H1 (cell line): ENCODE measurements around the gene LIPC. TPM values are rescaled to one million over a fixed set of nuclear protein-coding genes. Genes with fewer than 3 reads are reported as not detected.

Experiments
- CTCF ChIA-PET: fragments of 300-600 bp; sonication (Branson Sonifier 250); formaldehyde crosslinking; loops from one replicate; lab custom pipeline; 2021; ENCODE audit not compliant: partially characterized antibody; lab: Charles Lee
- POLR2A ChIA-PET: fragments of 300-600 bp; sonication (Branson Sonifier 250); formaldehyde crosslinking; loops from one replicate; lab custom pipeline; 2021; ENCODE audit warnings: inconsistent platforms; ENCODE audit not compliant: partially characterized antibody; lab: Charles Lee
- DNase-seq, 2 experiments: peaks; one replicate each; pipeline versions ENCODE4 v3.0.0 to v3.0.0-alpha.2; 2010 to 2022; ENCODE audit warnings: low spot score in 2 of 2, low read depth in 1 of 2, mixed read lengths in 1 of 2
- FAIRE-seq: peaks from 2 replicates; lab custom pipeline; 2011; peaks lifted over from hg19 to GRCh38; lab: Jason Lieb, UNC
- H2AFZ ChIP-seq: 2 replicates; pipeline ENCODE4 v1.8.1; 2012; ENCODE audit warnings: low read length, inconsistent platforms
- H2AK5ac ChIP-seq: 2 replicates; pipeline ENCODE4 v1.6.1; 2013; ENCODE audit warnings: low read depth, low read length
- H2BK120ac ChIP-seq: replicated peaks from 2 replicates; pipeline ENCODE3; 2013; ENCODE audit warnings: low read depth, low read length, inconsistent platforms
- H2BK12ac ChIP-seq: 2 replicates; pipeline ENCODE4 v1.6.1; 2013; ENCODE audit warnings: low read depth, low read length
- H2BK15ac ChIP-seq: 2 replicates; pipeline ENCODE4 v1.6.1; 2013; ENCODE audit warnings: low read length
- H2BK20ac ChIP-seq: 2 replicates; pipeline ENCODE4 v1.6.1; 2013; ENCODE audit warnings: low read length
- H2BK5ac ChIP-seq: 2 replicates; pipeline ENCODE4 v1.6.1; 2013; ENCODE audit warnings: low read depth, low read length
- H3K14ac ChIP-seq: 2 replicates; pipeline ENCODE4 v1.6.1; 2013; ENCODE audit warnings: inconsistent platforms; ENCODE audit not compliant: insufficient read length
- H3K18ac ChIP-seq: 2 replicates; pipeline ENCODE4 v1.6.1; 2013; ENCODE audit warnings: low read length; ENCODE audit errors: extremely low read depth
- H3K23ac ChIP-seq: 2 replicates; pipeline ENCODE4 v1.6.1; 2013; ENCODE audit warnings: inconsistent platforms; ENCODE audit not compliant: insufficient read length
- H3K23me2 ChIP-seq: 2 replicates; pipeline ENCODE4 v1.6.1; 2013; ENCODE audit warnings: low read depth, low read length
- H3K27ac ChIP-seq: 2 replicates; pipeline ENCODE4 v1.6.1; 2011; ENCODE audit warnings: low read depth, low read length, inconsistent platforms
- H3K27me3 ChIP-seq, 4 experiments: replicated peaks in 1 of 4; 1 replicate in 1 of 4; 2 replicates in 3 of 4; pipeline versions ENCODE4 v1.6.1 to v1.8.1; 2011 to 2013; ENCODE audit warnings: low read length in 3 of 4, mild to moderate bottlenecking in 3 of 4, inconsistent platforms in 2 of 4, mixed read lengths in 2 of 4, moderate library complexity in 1 of 4; ENCODE audit not compliant: control insufficient read depth in 3 of 4, insufficient read depth in 3 of 4; ENCODE audit errors: extremely low read depth in 1 of 4
- H3K36me3 ChIP-seq, 4 experiments: 2 replicates each; pipeline versions ENCODE4 v1.6.1 to v1.8.1; 2011 to 2013; ENCODE audit warnings: mild to moderate bottlenecking in 4 of 4, low read length in 3 of 4, moderate library complexity in 2 of 4, control low read depth in 1 of 4, inconsistent platforms in 1 of 4; ENCODE audit not compliant: insufficient read depth in 4 of 4, control insufficient read depth in 2 of 4
- H3K4ac ChIP-seq: replicated peaks from 2 replicates; pipeline ENCODE3; 2013; ENCODE audit warnings: low read length, low read depth, mixed read lengths, inconsistent platforms; ENCODE audit not compliant: insufficient read length
- H3K4me1 ChIP-seq, 4 experiments: replicated peaks in 1 of 4; 1 replicate in 1 of 4; 2 replicates in 3 of 4; pipeline versions ENCODE4 v1.6.1 to v1.8.1; 2011 to 2013; ENCODE audit warnings: low read length in 3 of 4, inconsistent platforms in 2 of 4, mixed read lengths in 1 of 4; ENCODE audit not compliant: insufficient read depth in 4 of 4, control insufficient read depth in 3 of 4
- H3K4me2 ChIP-seq, 2 experiments: 2 replicates each; pipeline versions ENCODE4 v1.6.1 to v1.8.1; 2011 to 2013; ENCODE audit warnings: low read depth in 2 of 2, low read length in 2 of 2, control low read depth in 1 of 2, inconsistent platforms in 1 of 2, mild to moderate bottlenecking in 1 of 2; ENCODE audit not compliant: insufficient read depth in 1 of 2
- H3K4me3 ChIP-seq, 4 experiments: fragments of 200-600, 300-600 bp in 1 of 4; sonication (generic), shearing (Covaris generic), sonication (Bioruptor Twin) in 1 of 4; 2 replicates each; pipeline versions ENCODE4 v1.5.1 to v1.8.1; 2011 to 2016; ENCODE audit warnings: low read length in 4 of 4, low read depth in 3 of 4, control low read depth in 2 of 4, inconsistent platforms in 2 of 4, mild to moderate bottlenecking in 2 of 4, mixed read lengths in 1 of 4, moderate library complexity in 1 of 4; ENCODE audit not compliant: insufficient read depth in 2 of 4; ENCODE audit errors: extremely low read depth in 1 of 4
- H3K56ac ChIP-seq: replicated peaks from 2 replicates; pipeline ENCODE3; 2013; ENCODE audit warnings: low read depth, mild to moderate bottlenecking, mixed read lengths, low read length, inconsistent platforms; ENCODE audit not compliant: insufficient read length
- H3K79me1 ChIP-seq: 2 replicates; pipeline ENCODE4 v1.6.1; 2013; ENCODE audit warnings: low read depth, low read length, control low read depth
- H3K79me2 ChIP-seq, 2 experiments: 2 replicates each; pipeline versions ENCODE4 v1.6.1 to v1.8.1; 2012 to 2013; ENCODE audit warnings: low read length in 2 of 2, mild to moderate bottlenecking in 2 of 2, inconsistent platforms in 1 of 2; ENCODE audit not compliant: insufficient read depth in 2 of 2, control insufficient read depth in 1 of 2
- H3K9ac ChIP-seq, 4 experiments: replicated peaks in 1 of 4; 1 replicate in 1 of 4; 2 replicates in 3 of 4; pipeline versions ENCODE4 v1.6.1 to v1.8.1; 2011 to 2013; ENCODE audit warnings: low read depth in 3 of 4, low read length in 3 of 4, control low read depth in 2 of 4, mild to moderate bottlenecking in 2 of 4, moderate library complexity in 2 of 4, inconsistent platforms in 1 of 4; ENCODE audit errors: extremely low read depth in 1 of 4
- H3K9me3 ChIP-seq, 2 experiments: 2 replicates each; pipeline versions ENCODE4 v1.6.1 to v1.8.1; 2012 to 2013; ENCODE audit warnings: mild to moderate bottlenecking in 2 of 2, moderate library complexity in 2 of 2, control low read depth in 1 of 2, inconsistent platforms in 1 of 2, low read depth in 1 of 2, low read length in 1 of 2, mixed read lengths in 1 of 2; ENCODE audit not compliant: insufficient read depth in 2 of 2
- H4K20me1 ChIP-seq, 2 experiments: replicated peaks in 1 of 2; 2 replicates each; pipeline versions ENCODE3 to v1.8.1; 2011 to 2013; ENCODE audit warnings: inconsistent platforms in 2 of 2, low read length in 2 of 2, mild to moderate bottlenecking in 1 of 2; ENCODE audit not compliant: insufficient read depth in 2 of 2, control insufficient read depth in 1 of 2
- H4K5ac ChIP-seq: 2 replicates; pipeline ENCODE4 v1.6.1; 2013; ENCODE audit warnings: low read length, low read depth, mixed read lengths, inconsistent platforms; ENCODE audit not compliant: insufficient read length
- H4K8ac ChIP-seq: 2 replicates; pipeline ENCODE4 v1.8.0; 2013; ENCODE audit warnings: mild to moderate bottlenecking, moderate library complexity, low read length, inconsistent platforms; ENCODE audit not compliant: insufficient read depth; ENCODE audit errors: extremely low read depth
- H4K91ac ChIP-seq: replicated peaks from 2 replicates; pipeline ENCODE3; 2013; ENCODE audit warnings: low read length, mixed read lengths, inconsistent platforms; ENCODE audit not compliant: insufficient read length
- BACH1 ChIP-seq: IDR thresholded peaks from 2 replicates; pipeline ENCODE4 v1.6.1; 2012; ENCODE audit warnings: low read length, improper control_type of control experiment
- BRCA1 ChIP-seq: IDR thresholded peaks from 2 replicates; pipeline ENCODE4 v1.6.1; 2012; ENCODE audit warnings: low read depth, low read length, improper control_type of control experiment
- EP300 ChIP-seq, 2 experiments: IDR thresholded peaks; 1 replicate in 1 of 2; 2 replicates in 1 of 2; pipeline ENCODE4 v1.6.1; 2011 to 2012; ENCODE audit warnings: low read depth in 2 of 2, low read length in 2 of 2, mild to moderate bottlenecking in 2 of 2, borderline replicate concordance in 1 of 2, inconsistent platforms in 1 of 2, moderate library complexity in 1 of 2
- FOSL1 ChIP-seq: IDR thresholded peaks from 2 replicates; pipeline ENCODE4 v1.6.1; 2011; ENCODE audit warnings: mild to moderate bottlenecking, low read depth, low read length, moderate library complexity; ENCODE audit not compliant: insufficient read depth
- JUND ChIP-seq: IDR thresholded peaks from 2 replicates; pipeline ENCODE4 v1.6.1; 2011; ENCODE audit warnings: mild to moderate bottlenecking, improper control_type of control experiment, low read length
- MAFK ChIP-seq: IDR thresholded peaks from 2 replicates; pipeline ENCODE4 v1.6.1; 2012; ENCODE audit warnings: low read depth, mild to moderate bottlenecking, improper control_type of control experiment, low read length
- NRF1 ChIP-seq: IDR thresholded peaks from 2 replicates; pipeline ENCODE4 v1.6.1; 2011; ENCODE audit warnings: mild to moderate bottlenecking, low read depth, low read length, improper control_type of control experiment
- POLR2A ChIP-seq, 2 experiments: IDR thresholded peaks; 1 replicate in 1 of 2; 2 replicates in 1 of 2; pipeline ENCODE4 v1.6.1; 2011; ENCODE audit warnings: low read depth in 2 of 2, low read length in 2 of 2, mild to moderate bottlenecking in 2 of 2; ENCODE audit errors: control extremely low read depth in 1 of 2
- POLR2AphosphoS5 ChIP-seq: IDR thresholded peaks from 2 replicates; pipeline ENCODE4 v1.6.1; 2011; ENCODE audit warnings: low read depth, low read length
- POU5F1 ChIP-seq: IDR thresholded peaks from 2 replicates; pipeline ENCODE4 v1.6.1; 2011; ENCODE audit warnings: low read depth, mild to moderate bottlenecking, low read length, moderate library complexity
- RAD21 ChIP-seq, 2 experiments: IDR thresholded peaks in 1 of 2; conservative IDR thresholded peaks in 1 of 2; 2 replicates each; pipeline ENCODE4 v1.6.1; 2011; ENCODE audit warnings: low read depth in 2 of 2, low read length in 2 of 2, improper control_type of control experiment in 1 of 2, inconsistent platforms in 1 of 2, mild to moderate bottlenecking in 1 of 2, moderate library complexity in 1 of 2
- RNF2 ChIP-seq: fragments of 200-900, 300-1000 bp; sonication (generic); IDR thresholded peaks from 2 replicates; pipeline ENCODE4 v1.7.1; 2016; ENCODE audit warnings: borderline replicate concordance, low read depth, mild to moderate bottlenecking, antibody characterized with exemption, low read length; ENCODE audit not compliant: poor library complexity, severe bottlenecking; ENCODE audit errors: missing control alignments
- SIRT6 ChIP-seq: IDR thresholded peaks from one replicate; pipeline ENCODE4 v1.7.1; 2012; ENCODE audit warnings: low read length, inconsistent platforms
- SIX5 ChIP-seq: IDR thresholded peaks from 2 replicates; pipeline ENCODE4 v1.6.1; 2011; ENCODE audit warnings: mild to moderate bottlenecking, low read depth, low read length
- SUZ12 ChIP-seq: fragments of 200-600 bp; sonication (generic); IDR thresholded peaks from 2 replicates; pipeline ENCODE4 v1.6.1; 2012; ENCODE audit warnings: mild to moderate bottlenecking, inconsistent platforms, low read length, moderate library complexity, mixed read lengths
- WGBS, 2 experiments: shearing (Covaris generic) in 1 of 2; methylation state at CpG; one replicate each; pipeline versions ENCODE4 v1.1.6 to v1.1.7; 2013 to 2015; ENCODE audit warnings: low lambda C conversion rate in 2 of 2, mixed read lengths in 2 of 2, inconsistent platforms in 1 of 2, low coverage in 1 of 2, missing lambda C conversion rate in 1 of 2; ENCODE audit not compliant: insufficient replicate concordance in 2 of 2, insufficient coverage in 1 of 2, insufficient read length in 1 of 2; ENCODE audit errors: extremely low coverage in 1 of 2, missing lambda C conversion rate in 1 of 2; 5-methylcytosine and 5-hydroxymethylcytosine counted together
- polyA plus RNA-seq, 7 experiments: library from polyadenylated mRNA; depleted of rRNA in 3 of 7; stranded (reverse) in 5 of 7; unstranded in 2 of 7; fragments of >200 nt in 5 of 7; fragments of 200-250 nt in 2 of 7; gene quantifications; 1 replicate in 5 of 7; 2 replicates in 1 of 7; 4 replicates in 1 of 7; pipeline versions ENCODE4 v1.2.1 to v1.2.3, GENCODE V29; 2011 to 2013; ENCODE audit warnings: missing spikeins in 2 of 7, mixed read lengths in 2 of 7
- total RNA-seq: library from RNA; stranded (reverse); fragmentation: NEBNext Ultra II Directional; extraction: Animal tissue kit (Norgen Biotek cat#: 25700); gene quantifications from 2 replicates; pipeline ENCODE4 v1.2.1, GENCODE V29; 2021

LIPC gene
- total and polyA plus RNA-seq, 2 of the 8 experiments (the other 6 are each of a cell fraction or from before 2014, with no cell fraction given) = not detected

GRCh38 chr15:58452775-58453174 lies 21.0 kb downstream of the LIPC start:
- Histone ChIP-seq H3K4me1 (no peaks in the 10 kb centered on the region), H2AFZ (no peak overlapping the region), H3K79me1 (no peaks in the 10 kb centered on the region), H4K8ac (no peak overlapping the region), H3K4ac (no peak overlapping the region), H2BK20ac (no peak overlapping the region), H3K27me3 (no peaks in the 10 kb centered on the region), H2BK12ac (no peak overlapping the region), H3K36me3 (no peaks in the 10 kb centered on the region), H3K79me2 (no peaks in the 10 kb centered on the region), H3K4me2 (no peak overlapping the region), H2BK5ac (no peak overlapping the region), H4K20me1 (no peaks in the 10 kb centered on the region), H2AK5ac (no peak overlapping the region), H4K91ac (no peak overlapping the region), H3K18ac (no peak overlapping the region), H3K56ac (no peak overlapping the region), H3K9me3 (no peaks in the 10 kb centered on the region), H3K27ac (no peak overlapping the region), H3K4me3 (no peak overlapping the region), H3K23me2 (no peaks in the 10 kb centered on the region), H4K5ac (no peak overlapping the region), H3K14ac (no peak overlapping the region), H3K9ac (no peak overlapping the region), H3K23ac (no peak overlapping the region), H2BK120ac (no peak overlapping the region), H2BK15ac (no peak overlapping the region)
- ChIA-PET CTCF (interaction anchor here (1.5 kb wide), 1 partner anchor 12 kb away, joined by 3 read pairs; no protein-coding TSS in a partner anchor), POLR2A (no interaction called here)
- DNase-seq (no peak), FAIRE-seq (no peak)
- WGBS, 2 experiments = 97% methylated on average over 4 of the region's 4 CpGs; no CpG with 5 or more reads in 1 of the 2 experiments
- TF ChIP-seq MAFK = no peak
- no peak for TF ChIP-seq BRCA1
- TF ChIP-seq NRF1 = no peak
- TF ChIP-seq RAD21 (IDR thresholded peaks at IDR 0.05 in 1 of 2, conservative IDR thresholded peaks at IDR 0.05 in 1 of 2; ENCODE audit: low read depth in 2 of 2, low read length in 2 of 2) = no peak
- no peak for TF ChIP-seq SIX5
- no peak for TF ChIP-seq EP300 (IDR thresholded peaks at IDR 0.05; ENCODE audit: borderline replicate concordance in 1 of 2, low read depth in 2 of 2, low read length in 2 of 2)
- no peak for TF ChIP-seq FOSL1
- no peak for TF ChIP-seq SIRT6
- no peak for TF ChIP-seq POLR2A (IDR thresholded peaks at IDR 0.05; ENCODE audit: control extremely low read depth in 1 of 2, low read depth in 2 of 2, low read length in 2 of 2)
- TF ChIP-seq POLR2AphosphoS5 = no peak
- TF ChIP-seq RNF2 = no peak
- no peak for TF ChIP-seq POU5F1
- no peak for TF ChIP-seq JUND
- no peak for TF ChIP-seq BACH1
- no peak for TF ChIP-seq SUZ12
